Measurements from ENCODE around the gene COL4A2.

The COL4A2 gene

GRCh38 chr13:110414283-110414682 is 107.2 kb downstream of the COL4A2 start:
- POLR2A ChIA-PET: no interaction called here
- CTCF ChIA-PET: no interaction called here
- no peak for DNase-seq (ENCODE audit: extremely low spot score)
- TF ChIP-seq NFRKB (IDR thresholded peaks at IDR 0.05): no peak
- TF ChIP-seq FOXM1 (IDR thresholded peaks at IDR 0.05; ENCODE audit: borderline replicate concordance): no peak
- TF ChIP-seq LEF1 (IDR thresholded peaks at IDR 0.05; ENCODE audit: borderline replicate concordance): no peak
- no peak for TF ChIP-seq ARNT (IDR thresholded peaks at IDR 0.05)
- no peak for TF ChIP-seq PKNOX1 (IDR thresholded peaks at IDR 0.05)
- TF ChIP-seq ZNF384 (IDR thresholded peaks at IDR 0.05): no peak

GRCh38 chr13:110414931-110415330 is 107.8 kb downstream of the COL4A2 start:
- DNase-seq (ENCODE audit: extremely low spot score): no peak
- no peak for TF ChIP-seq TARDBP (IDR thresholded peaks at IDR 0.05)
- TF ChIP-seq CTBP1 (IDR thresholded peaks at IDR 0.05; ENCODE audit: borderline replicate concordance): no peak
- no peak for TF ChIP-seq HDGF (IDR thresholded peaks at IDR 0.05; ENCODE audit: borderline replicate concordance)
- TF ChIP-seq ZNF384 (IDR thresholded peaks at IDR 0.05): no peak
- no peak for TF ChIP-seq ELF4 (IDR thresholded peaks at IDR 0.05)
- no peak for TF ChIP-seq FOXM1 (IDR thresholded peaks at IDR 0.05; ENCODE audit: borderline replicate concordance)
- no peak for TF ChIP-seq LEF1 (IDR thresholded peaks at IDR 0.05; ENCODE audit: borderline replicate concordance)
- TF ChIP-seq NFRKB (IDR thresholded peaks at IDR 0.05): no peak
- no peak for TF ChIP-seq FOXK2 (IDR thresholded peaks at IDR 0.05)
- no peak for TF ChIP-seq SP1 (IDR thresholded peaks at IDR 0.05)
- TF ChIP-seq FOXA1 (IDR thresholded peaks at IDR 0.05): no peak
- no peak for TF ChIP-seq BHLHE40 (IDR thresholded peaks at IDR 0.05; ENCODE audit: borderline replicate concordance)
- TF ChIP-seq PKNOX1 (IDR thresholded peaks at IDR 0.05): no peak
- TF ChIP-seq SUZ12 (IDR thresholded peaks at IDR 0.05): no peak
- TF ChIP-seq L3MBTL2 (conservative IDR thresholded peaks at IDR 0.05): no peak
- TF ChIP-seq ARNT (IDR thresholded peaks at IDR 0.05): no peak
- ChIA-PET POLR2A (no interaction called here), CTCF (interaction anchor here (1.0 kb wide), 1 partner anchor 11 kb away, joined by 3 read pairs; no protein-coding TSS in a partner anchor)

GRCh38 chr13:110415669-110416068 is 108.6 kb downstream of the COL4A2 start:
- CTCF ChIA-PET: interaction anchor here (1.0 kb wide), 1 partner anchor 12 kb away, joined by 3 read pairs; no protein-coding TSS in a partner anchor
- POLR2A ChIA-PET: no interaction called here
- no peak for TF ChIP-seq FOXM1 (IDR thresholded peaks at IDR 0.05; ENCODE audit: borderline replicate concordance)
- TF ChIP-seq SUZ12 (IDR thresholded peaks at IDR 0.05): no peak
- no peak for TF ChIP-seq ARNT (IDR thresholded peaks at IDR 0.05)
- DNase-seq (ENCODE audit: extremely low spot score): no peak

GRCh38 chr13:110416131-110417025 is 109.3 kb downstream of the COL4A2 start:
- DNase-seq (ENCODE audit: extremely low spot score): no peak
- ChIA-PET POLR2A (no interaction called here), CTCF (interaction anchor here (0.7 kb wide), 1 partner anchor 10 kb away, joined by 3 read pairs; no protein-coding TSS in a partner anchor)
- TF ChIP-seq LEF1 (IDR thresholded peaks at IDR 0.05; ENCODE audit: borderline replicate concordance): no peak
- TF ChIP-seq PKNOX1 (IDR thresholded peaks at IDR 0.05): no peak
- TF ChIP-seq HDGF (IDR thresholded peaks at IDR 0.05; ENCODE audit: borderline replicate concordance): no peak
- no peak for TF ChIP-seq ARNT (IDR thresholded peaks at IDR 0.05)
- no peak for TF ChIP-seq FOXA1 (IDR thresholded peaks at IDR 0.05)
- TF ChIP-seq ELF4 (IDR thresholded peaks at IDR 0.05): no peak
- no peak for TF ChIP-seq FOXK2 (IDR thresholded peaks at IDR 0.05)
- no peak for TF ChIP-seq FOXM1 (IDR thresholded peaks at IDR 0.05; ENCODE audit: borderline replicate concordance)
- no peak for TF ChIP-seq TARDBP (IDR thresholded peaks at IDR 0.05)
- no peak for TF ChIP-seq CTBP1 (IDR thresholded peaks at IDR 0.05; ENCODE audit: borderline replicate concordance)
- no peak for TF ChIP-seq NFRKB (IDR thresholded peaks at IDR 0.05)
- TF ChIP-seq L3MBTL2 (conservative IDR thresholded peaks at IDR 0.05): no peak
- TF ChIP-seq SUZ12 (IDR thresholded peaks at IDR 0.05): no peak
- no peak for TF ChIP-seq SP1 (IDR thresholded peaks at IDR 0.05)
- TF ChIP-seq BHLHE40 (IDR thresholded peaks at IDR 0.05; ENCODE audit: borderline replicate concordance): no peak
- TF ChIP-seq ZNF384 (IDR thresholded peaks at IDR 0.05): no peak

GRCh38 chr13:110418944-110419343 is 111.9 kb downstream of the COL4A2 start:
- POLR2A ChIA-PET: no interaction called here
- CTCF ChIA-PET: no interaction called here
- DNase-seq (ENCODE audit: extremely low spot score): no peak
- no peak for TF ChIP-seq LEF1 (IDR thresholded peaks at IDR 0.05; ENCODE audit: borderline replicate concordance)
- TF ChIP-seq SUZ12 (IDR thresholded peaks at IDR 0.05): no peak
- TF ChIP-seq L3MBTL2 (conservative IDR thresholded peaks at IDR 0.05): no peak
- no peak for TF ChIP-seq TARDBP (IDR thresholded peaks at IDR 0.05)
- TF ChIP-seq PKNOX1 (IDR thresholded peaks at IDR 0.05): no peak
- no peak for TF ChIP-seq NFRKB (IDR thresholded peaks at IDR 0.05)
- no peak for TF ChIP-seq ARNT (IDR thresholded peaks at IDR 0.05)
- no peak for TF ChIP-seq FOXM1 (IDR thresholded peaks at IDR 0.05; ENCODE audit: borderline replicate concordance)
- no peak for TF ChIP-seq ELF4 (IDR thresholded peaks at IDR 0.05)
- TF ChIP-seq ZNF384 (IDR thresholded peaks at IDR 0.05): no peak
- no peak for TF ChIP-seq FOXA1 (IDR thresholded peaks at IDR 0.05)
- TF ChIP-seq HDGF (IDR thresholded peaks at IDR 0.05; ENCODE audit: borderline replicate concordance): no peak
- TF ChIP-seq SP1 (IDR thresholded peaks at IDR 0.05): no peak
- no peak for TF ChIP-seq BHLHE40 (IDR thresholded peaks at IDR 0.05; ENCODE audit: borderline replicate concordance)
- TF ChIP-seq CTBP1 (IDR thresholded peaks at IDR 0.05; ENCODE audit: borderline replicate concordance): no peak
- no peak for TF ChIP-seq FOXK2 (IDR thresholded peaks at IDR 0.05)
